HAP-1 (cell line): Measurements from ENCODE around the gene PDLIM1.
"Not testable (repeated sequence)": the region's sequence is repeated elsewhere in the genome, so short reads cannot be mapped to it uniquely, and the experiment has no call there.

ENCODE experiments used
- DNase-seq, 2 experiments: peaks; one replicate each; pipeline ENCODE4 v3.0.0-alpha.2; 2016 to 2020; ENCODE audit warnings: low spot score in 2 of 2
- H3K27me3 ChIP-seq: fragments of 250-450 bp; sonication (Bioruptor Pico); 2 replicates; pipeline ENCODE4 v1.5.1; 2020; ENCODE audit warnings: low read depth, mild to moderate bottlenecking, moderate library complexity
- H3K36me3 ChIP-seq: fragments of 250-450 bp; sonication (Bioruptor Pico); replicated peaks from 2 replicates; pipeline ENCODE4 v1.5.1; 2020; ENCODE audit warnings: mild to moderate bottlenecking
- H3K4me1 ChIP-seq: fragments of 250-450 bp; sonication (Bioruptor Pico); 2 replicates; pipeline ENCODE4 v1.5.1; 2020; ENCODE audit warnings: mild to moderate bottlenecking
- H3K4me3 ChIP-seq: fragments of 250-450 bp; sonication (Bioruptor Pico); 2 replicates; pipeline ENCODE4 v1.5.1; 2020; ENCODE audit warnings: mild to moderate bottlenecking, moderate library complexity
- H3K9me3 ChIP-seq: fragments of 250-450 bp; sonication (Bioruptor Pico); 2 replicates; pipeline ENCODE4 v1.5.1; 2020; ENCODE audit warnings: mild to moderate bottlenecking, moderate library complexity
- in situ Hi-C: fragments of 300-500 bp; cut with MboI; formaldehyde crosslinking; loops from 3 replicates; pipeline ENCODE4 v1.14.3; 2020; ENCODE audit warnings: low sequenced_read_pairs, inconsistent platforms, mixed read lengths

PDLIM1 gene

DNA sequence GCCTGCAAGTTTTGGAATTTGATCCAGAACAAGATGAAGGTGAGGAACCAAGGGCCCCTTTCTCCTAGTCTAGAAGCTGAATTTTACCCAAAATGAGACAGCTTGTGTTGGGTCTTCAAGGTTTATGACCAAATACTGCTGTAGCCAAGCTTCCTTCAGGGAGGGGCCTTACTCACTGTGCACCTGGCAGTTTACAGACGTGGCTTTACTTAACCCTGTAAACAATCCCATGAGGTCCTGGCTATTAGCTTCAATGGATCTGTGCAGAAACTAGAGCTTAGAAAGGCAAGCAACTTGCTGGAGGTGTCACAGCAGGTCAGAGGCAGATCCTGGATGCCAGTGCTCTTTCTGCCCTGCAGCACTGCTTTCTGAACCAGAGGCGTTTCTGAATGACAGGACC lies 46.7 kb downstream of the PDLIM1 start:
- Histone ChIP-seq H3K36me3 (peaks cover 20% of the 10 kb centered on the region), H3K9me3 (no peaks in the 10 kb centered on the region), H3K4me1 (no peaks in the 10 kb centered on the region), H3K27me3 (no peaks in the 10 kb centered on the region), H3K4me3 (no peak overlapping the region)
- no peak for DNase-seq
- in situ Hi-C loops: no loop called here

DNA sequence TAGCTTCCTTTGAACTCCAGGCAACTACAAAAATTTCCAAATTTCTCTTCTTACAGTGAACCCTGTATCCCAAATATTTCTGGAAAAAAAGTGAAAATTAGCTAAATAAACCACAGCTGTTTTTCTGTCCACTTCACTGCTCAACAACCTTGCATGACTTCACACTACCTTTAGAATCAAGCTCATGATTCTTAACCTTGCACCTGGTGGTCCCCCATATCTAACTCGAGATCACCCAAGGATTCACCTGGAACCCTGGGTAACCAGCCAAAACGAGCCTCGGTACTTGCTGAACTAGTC lies 47.5 kb downstream of the PDLIM1 start:
- no peaks in the 10 kb centered on the region for H3K9me3 ChIP-seq
- DNase-seq: no peak
- H3K4me1 ChIP-seq: no peaks in the 10 kb centered on the region
- no peak overlapping the region for H3K4me3 ChIP-seq
- no peaks in the 10 kb centered on the region for H3K27me3 ChIP-seq
- in situ Hi-C loops: no loop called here
- peaks cover 23% of the 10 kb centered on the region for H3K36me3 ChIP-seq

DNA sequence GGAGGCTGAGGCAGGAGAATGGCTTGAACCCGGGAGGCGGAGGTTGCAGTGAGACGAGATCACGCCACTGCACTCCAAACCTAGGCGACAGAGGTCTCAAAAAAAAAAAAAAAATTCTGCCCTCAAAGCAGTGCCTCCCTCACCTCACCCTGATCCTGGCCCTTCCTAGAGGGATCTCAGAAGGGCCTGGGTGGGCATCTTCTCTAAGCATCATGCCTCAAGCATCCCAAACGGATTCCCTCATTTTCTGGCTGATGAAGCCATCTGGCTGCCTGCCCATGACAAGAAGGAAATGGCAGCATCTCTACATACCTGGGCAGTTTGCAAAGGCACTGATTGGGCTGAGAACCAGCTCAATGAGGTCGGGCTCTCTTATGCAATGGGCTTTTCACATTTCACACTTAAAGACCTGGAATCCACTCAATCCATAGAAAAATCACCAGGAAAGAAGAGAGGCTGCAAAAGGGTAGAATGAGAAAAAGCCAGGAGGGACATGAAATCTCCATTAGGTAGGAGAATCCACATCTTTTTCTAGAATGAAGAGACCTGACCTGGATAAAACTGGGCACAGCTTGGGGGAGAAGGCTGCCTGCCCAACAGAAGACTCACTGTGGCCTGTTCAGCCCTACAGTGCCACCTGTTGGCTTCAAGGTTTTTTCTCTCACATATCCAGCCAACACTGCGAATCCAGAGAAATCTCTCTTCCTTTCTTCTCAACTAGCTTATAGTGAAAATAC lies 48.1 kb downstream of the PDLIM1 start:
- peak; percentile 22 to 52 for DNase-seq
- Histone ChIP-seq H3K9me3 (no peaks in the 10 kb centered on the region), H3K4me3 (no peak overlapping the region), H3K4me1 (no peaks in the 10 kb centered on the region), H3K27me3 (no peaks in the 10 kb centered on the region), H3K36me3 (peaks cover 26% of the 10 kb centered on the region)
- in situ Hi-C loops: no loop called here

DNA sequence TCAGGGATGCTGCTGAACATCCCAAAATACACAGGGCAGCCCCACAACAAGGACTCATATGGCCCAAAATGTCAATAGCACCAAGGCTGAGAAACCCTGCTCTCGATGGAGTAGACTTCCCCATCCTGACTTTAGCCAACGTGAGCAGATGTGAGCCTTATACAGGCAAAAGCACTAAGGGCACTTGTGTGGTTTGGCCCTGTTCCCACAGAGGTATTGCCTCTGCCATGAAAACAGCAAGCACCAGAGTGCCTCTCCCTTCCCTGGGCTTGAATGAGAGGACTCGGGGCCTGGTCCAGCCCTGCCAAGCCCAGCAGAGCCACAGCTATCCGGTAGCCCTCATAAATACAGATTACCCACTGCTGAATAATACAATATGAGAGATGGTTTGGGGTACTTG lies 49.3 kb downstream of the PDLIM1 start:
- H3K4me1 ChIP-seq: no peaks in the 10 kb centered on the region
- no peak overlapping the region for H3K4me3 ChIP-seq
- DNase-seq: no peak
- no peaks in the 10 kb centered on the region for H3K27me3 ChIP-seq
- H3K9me3 ChIP-seq: no peaks in the 10 kb centered on the region
- H3K36me3 ChIP-seq: peaks cover 21% of the 10 kb centered on the region
- in situ Hi-C loops: no loop called here

DNA sequence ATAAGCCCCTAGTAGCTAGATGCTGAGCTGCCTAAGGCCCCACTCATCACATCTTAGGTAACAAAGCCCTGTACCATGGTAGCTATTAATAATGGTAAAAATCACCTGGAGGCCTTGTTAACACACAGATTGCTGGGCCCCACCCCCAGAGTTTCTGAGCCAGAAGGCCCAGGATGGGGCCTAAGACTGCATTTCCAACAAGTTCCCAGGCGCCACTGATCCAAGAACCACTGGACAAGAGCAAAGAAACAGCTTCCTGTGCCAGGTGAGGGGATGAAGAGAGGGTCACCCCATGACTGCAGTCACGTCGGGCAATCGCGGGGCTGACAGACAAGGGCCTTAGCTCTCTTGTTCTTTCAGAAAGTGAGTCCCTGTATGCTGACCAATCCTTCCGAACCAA lies 50.0 kb downstream of the PDLIM1 start:
- no peaks in the 10 kb centered on the region for H3K4me1 ChIP-seq
- DNase-seq: no peak
- peaks cover 16% of the 10 kb centered on the region for H3K36me3 ChIP-seq
- H3K9me3 ChIP-seq: no peaks in the 10 kb centered on the region
- in situ Hi-C loops: no loop called here
- H3K27me3 ChIP-seq: no peaks in the 10 kb centered on the region
- no peak overlapping the region for H3K4me3 ChIP-seq

DNA sequence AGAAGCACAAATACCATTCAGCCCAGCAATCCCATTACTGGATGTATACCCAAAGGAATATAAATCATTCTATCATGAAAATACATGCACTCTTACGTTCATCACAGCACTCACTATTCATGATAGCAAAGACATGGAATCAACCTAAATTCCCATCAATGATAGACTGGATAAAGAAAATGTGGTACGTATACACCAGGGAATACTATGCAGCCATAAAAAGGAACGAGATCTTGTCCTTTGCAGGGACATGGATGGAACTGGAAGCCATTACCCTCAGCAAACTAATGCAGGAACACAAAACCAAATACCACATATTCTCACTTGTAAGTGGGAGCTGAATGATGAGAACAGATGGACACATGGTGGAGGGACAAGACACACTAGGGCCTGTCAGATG lies 50.7 kb downstream of the PDLIM1 start:
- H3K27me3 ChIP-seq, H3K4me3 ChIP-seq, in situ Hi-C loops, H3K9me3 ChIP-seq, DNase-seq, H3K4me1 ChIP-seq: not testable (repeated sequence)
- H3K36me3 ChIP-seq: peaks cover 12% of the 10 kb centered on the region

DNA sequence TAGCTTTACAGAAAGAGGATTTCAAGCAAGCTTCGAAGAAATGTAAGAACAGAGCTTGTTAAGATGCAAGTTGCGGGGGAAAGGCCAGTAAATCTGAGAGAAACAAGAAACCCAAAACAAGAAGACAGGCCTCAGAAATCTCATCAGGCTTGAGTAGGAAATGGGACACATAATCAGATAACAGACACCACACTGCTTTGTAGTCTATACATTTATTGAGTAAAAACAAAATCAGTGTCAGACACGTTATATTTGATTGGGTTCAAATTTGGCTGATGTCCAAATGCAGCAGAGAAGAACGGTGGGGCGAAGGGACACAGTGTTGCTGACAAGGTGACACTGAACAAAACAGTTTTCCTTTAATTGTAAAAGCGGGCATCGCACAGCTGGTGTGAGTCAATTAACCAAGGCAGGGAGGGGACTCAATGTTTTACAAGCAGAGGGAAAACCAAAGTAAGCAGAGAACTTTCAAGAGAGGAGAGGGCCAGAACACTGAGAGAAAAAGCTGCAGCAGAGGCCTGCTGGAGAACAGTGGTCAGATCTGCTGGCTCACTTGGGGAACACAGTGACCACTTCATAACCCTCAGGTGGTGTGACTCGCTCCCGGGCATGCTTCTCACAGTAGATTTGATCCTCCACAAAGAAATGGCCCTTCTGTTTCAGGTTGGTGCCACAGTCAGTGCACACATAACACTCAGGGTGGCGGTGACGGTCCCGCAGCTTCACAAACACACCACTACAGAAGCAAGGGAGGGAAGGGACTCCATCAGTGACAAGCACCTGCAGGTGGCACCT lies 53.2 kb downstream of the PDLIM1 start:
- in situ Hi-C loops: no loop called here
- H3K36me3 ChIP-seq: peaks cover 14% of the 10 kb centered on the region

DNA sequence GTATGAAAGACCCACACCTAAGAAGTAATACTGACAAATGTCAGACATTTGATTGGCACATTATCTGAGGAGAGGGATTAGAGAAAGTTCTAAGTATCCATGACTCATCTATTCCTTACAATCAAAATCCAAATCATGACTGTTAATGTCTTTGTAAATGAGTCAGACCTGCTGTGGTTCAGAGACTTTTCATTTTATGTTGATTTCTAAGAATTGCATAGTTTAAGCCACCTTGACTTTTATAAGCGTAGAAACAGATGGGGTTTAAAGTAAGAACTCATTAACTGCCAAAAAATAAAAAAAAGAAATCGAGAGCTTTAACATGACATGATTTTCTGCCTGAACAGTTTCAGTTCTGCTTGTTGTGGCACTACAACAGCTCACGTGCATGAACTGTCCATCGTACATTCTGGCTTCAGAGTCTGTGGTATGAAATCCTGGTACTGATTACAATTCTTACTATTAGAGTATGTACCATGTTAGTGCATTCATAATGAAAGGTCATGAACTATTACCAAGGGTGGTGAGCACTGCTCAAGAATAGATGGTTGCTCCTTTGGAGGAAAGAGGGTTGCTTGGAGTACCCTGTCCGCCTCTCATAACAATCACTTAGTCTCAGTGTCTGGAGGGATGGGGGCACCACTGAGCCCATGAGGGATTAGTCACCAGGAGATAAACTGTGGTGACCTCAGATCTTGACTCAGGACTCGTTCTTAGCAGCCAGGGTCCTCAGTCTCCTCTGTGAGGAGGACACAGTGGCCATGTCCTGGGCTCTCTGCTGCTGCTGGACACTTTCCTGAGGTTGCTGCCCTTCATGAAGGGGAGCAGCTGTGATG lies 54.5 kb downstream of the PDLIM1 start:
- in situ Hi-C loops: no loop called here
- Histone ChIP-seq H3K27me3 (no peaks in the 10 kb centered on the region), H3K9me3 (no peaks in the 10 kb centered on the region), H3K4me1 (no peaks in the 10 kb centered on the region), H3K36me3 (peaks cover 14% of the 10 kb centered on the region; the same call in 1 of the 2 replicates), H3K4me3 (no peak overlapping the region)
- DNase-seq: no peak

More for the DNA sequence above, 53.2 kb downstream of the PDLIM1 start:
- DNase-seq: no peak
- Histone ChIP-seq H3K27me3 (no peaks in the 10 kb centered on the region), H3K4me1 (no peaks in the 10 kb centered on the region), H3K4me3 (no peak overlapping the region), H3K9me3 (no peaks in the 10 kb centered on the region)

DNA sequence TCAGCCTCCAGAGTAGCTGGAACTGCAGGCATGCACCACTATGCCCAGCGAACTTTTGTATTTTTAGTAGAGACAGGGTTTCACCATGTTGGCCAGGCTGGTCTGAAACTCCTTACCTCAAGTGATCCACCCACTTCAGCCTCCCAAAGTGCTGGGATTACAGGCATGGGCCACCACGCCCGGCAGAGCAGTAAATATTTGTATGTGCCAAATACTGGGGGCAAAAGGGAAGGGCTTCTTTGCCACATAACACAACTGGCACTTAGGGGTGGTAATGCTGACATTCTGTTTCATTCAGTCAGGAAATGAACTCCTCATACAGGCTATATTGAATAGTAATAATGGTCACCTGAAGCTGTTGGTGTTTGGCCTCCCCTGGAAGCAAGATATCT lies 55.1 kb downstream of the PDLIM1 start:
- Histone ChIP-seq H3K36me3 (peaks cover 14% of the 10 kb centered on the region; the same call in 1 of the 2 replicates), H3K4me3 (no peak overlapping the region), H3K9me3 (no peaks in the 10 kb centered on the region; the same call in 1 of the 2 replicates), H3K4me1 (peaks cover under 1% of the 10 kb centered on the region; the same call in 1 of the 2 replicates), H3K27me3 (no peaks in the 10 kb centered on the region)
- in situ Hi-C loops: no loop called here
- DNase-seq: no peak

DNA sequence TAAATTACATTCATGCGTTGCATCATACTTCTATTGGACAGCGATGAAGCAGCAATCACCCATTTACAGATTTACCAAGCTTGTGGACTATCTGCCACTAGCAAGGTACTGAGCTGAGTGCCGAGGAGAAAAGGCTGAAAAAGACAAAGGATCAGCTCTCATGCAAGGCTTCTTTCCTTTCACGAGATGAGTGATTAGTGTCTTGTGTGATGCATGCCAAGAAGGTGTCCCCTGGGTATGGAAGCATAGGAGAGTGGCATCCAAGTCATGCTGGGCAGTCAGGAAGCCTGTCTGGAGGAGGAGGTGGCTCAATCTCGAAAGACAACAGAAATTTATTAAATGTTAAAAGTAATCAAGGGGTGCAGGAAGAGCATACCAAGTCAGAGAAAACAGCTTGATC lies 55.9 kb downstream of the PDLIM1 start:
- Histone ChIP-seq H3K9me3 (peaks cover 5% of the 10 kb centered on the region; the same call in 1 of the 2 replicates), H3K27me3 (no peaks in the 10 kb centered on the region), H3K36me3 (peaks cover 11% of the 10 kb centered on the region; the same call in 1 of the 2 replicates), H3K4me1 (peaks cover 5% of the 10 kb centered on the region), H3K4me3 (no peak overlapping the region)
- in situ Hi-C loops: no loop called here
- DNase-seq: no peak

DNA sequence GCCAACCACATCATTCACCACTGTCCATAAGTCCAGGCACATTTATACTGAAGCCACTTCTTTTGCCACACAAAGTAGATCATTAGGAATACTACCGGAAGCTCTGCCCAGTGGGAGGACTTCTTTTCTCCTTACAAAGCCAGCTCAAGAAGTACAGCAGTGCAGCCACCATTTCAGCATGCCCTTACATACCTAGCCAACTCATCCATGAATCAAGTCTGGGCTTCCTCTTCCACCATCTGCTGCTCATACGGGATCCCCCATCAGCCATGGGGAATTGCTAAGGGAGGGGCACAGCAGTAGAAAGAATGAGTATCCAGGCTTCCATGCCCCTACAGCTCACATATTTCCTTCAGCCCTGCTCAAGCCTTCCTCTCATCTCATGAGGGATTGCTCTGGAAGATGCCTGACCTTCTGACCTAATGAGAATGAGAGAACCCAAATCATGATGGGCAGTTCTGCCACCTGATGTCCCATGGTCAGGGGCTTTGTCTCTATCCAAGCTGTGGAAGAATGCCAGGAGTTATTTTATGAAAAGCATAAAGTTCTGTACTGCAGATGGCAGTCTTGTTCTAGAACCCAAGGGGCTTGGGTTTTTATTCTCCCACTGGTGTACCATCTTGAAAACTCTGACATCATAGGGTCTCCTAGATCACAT lies 57.3 kb downstream of the PDLIM1 start:
- no peak for DNase-seq

DNA sequence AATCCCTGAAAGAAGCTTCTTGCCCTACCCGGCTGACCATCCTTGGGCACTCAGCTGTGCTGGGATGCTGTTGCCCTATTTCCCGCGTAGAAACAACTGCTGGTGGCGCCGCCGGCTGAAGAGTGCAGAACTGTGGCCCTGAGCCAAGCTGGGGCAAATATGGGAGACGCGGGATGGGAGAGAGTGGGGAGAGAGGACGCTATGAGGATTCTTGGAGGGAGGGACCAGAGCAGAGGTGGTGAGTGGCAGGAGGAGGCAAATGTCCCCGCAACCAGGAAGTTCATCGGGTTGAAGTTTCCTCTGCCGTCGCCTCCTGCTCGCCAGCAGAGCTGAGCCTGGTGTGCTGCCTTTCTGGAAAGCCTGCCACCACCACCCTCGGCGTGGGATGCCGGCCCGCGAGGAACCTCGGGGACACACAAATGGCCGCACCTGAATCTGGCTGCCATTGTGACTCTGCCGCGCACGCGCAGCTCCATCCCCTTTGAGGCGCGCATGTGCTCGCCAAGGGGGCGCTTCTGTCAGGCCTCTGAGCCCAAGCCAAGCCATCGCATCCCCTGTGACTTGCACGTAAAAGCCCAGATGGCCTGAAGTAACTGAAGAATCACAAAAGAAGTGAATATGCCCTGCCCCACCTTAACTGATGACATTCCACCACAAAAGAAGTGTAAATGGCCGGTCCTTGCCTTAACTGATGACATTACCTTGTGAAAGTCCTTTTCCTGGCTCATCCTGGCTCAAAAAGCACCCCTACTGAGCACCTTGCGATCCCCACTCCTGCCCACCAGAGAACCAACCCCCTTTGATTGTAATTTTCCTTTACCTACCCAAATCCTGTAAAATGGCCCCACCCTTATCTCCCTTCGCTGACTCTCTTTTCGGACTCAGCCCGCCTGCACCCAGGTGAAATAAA lies 59.9 kb downstream of the PDLIM1 start:
- peaks cover 11% of the 10 kb centered on the region for H3K4me1 ChIP-seq
- H3K36me3 ChIP-seq, H3K27me3 ChIP-seq, H3K9me3 ChIP-seq, in situ Hi-C loops, DNase-seq, H3K4me3 ChIP-seq: not testable (repeated sequence)

More for the DNA sequence above, 57.3 kb downstream of the PDLIM1 start:
- peaks cover 8% of the 10 kb centered on the region; the same call in 1 of the 2 replicates for H3K36me3 ChIP-seq
- in situ Hi-C loops: no loop called here
- no peak overlapping the region for H3K4me3 ChIP-seq
- H3K27me3 ChIP-seq: no peaks in the 10 kb centered on the region
- peaks cover 9% of the 10 kb centered on the region; the same call in 1 of the 2 replicates for H3K9me3 ChIP-seq
- peaks cover 11% of the 10 kb centered on the region for H3K4me1 ChIP-seq
